Nephron (organoid): ENCODE results near the gene SELENOT.
"Not testable (repeated sequence)": the region's sequence is repeated elsewhere in the genome, so short reads cannot be mapped to it uniquely, and the experiment has no call there.

Experiments used
- H3K27ac Mint-ChIP-seq, 3 experiments: 2 replicates each; pipeline ENCODE4 v1.8.0; 2020; ENCODE audit warnings: mixed read lengths in 3 of 3, mild to moderate bottlenecking in 2 of 3, moderate library complexity in 1 of 3
- H3K27me3 Mint-ChIP-seq: 2 replicates; pipeline ENCODE4 v1.8.0; 2021; ENCODE audit warnings: low read depth, mild to moderate bottlenecking, moderate library complexity, mixed read lengths
- H3K36me3 Mint-ChIP-seq: 2 replicates; pipeline ENCODE4 v1.8.0; 2020; ENCODE audit warnings: low read depth, mixed read lengths
- H3K4me1 Mint-ChIP-seq: 2 replicates; pipeline ENCODE4 v1.8.0; 2020; ENCODE audit warnings: mixed read lengths
- H3K4me3 Mint-ChIP-seq, 3 experiments: 2 replicates each; pipeline ENCODE4 v1.8.0; 2020; ENCODE audit warnings: mild to moderate bottlenecking in 3 of 3, mixed read lengths in 3 of 3, moderate library complexity in 2 of 3
- H3K9me3 Mint-ChIP-seq: 2 replicates; pipeline ENCODE4 v1.8.0; 2020; ENCODE audit warnings: mixed read lengths
- TF ChIP-seq, protein P1 (sequence below), 3 experiments: fragments of 200-600 bp; sonication (generic); IDR thresholded peaks; one replicate each; pipeline ENCODE4 v1.5.0; 2021; ENCODE audit warnings: antibody characterized with exemption in 3 of 3; ENCODE audit not compliant: unreplicated experiment in 3 of 3

SELENOT gene

DNA sequence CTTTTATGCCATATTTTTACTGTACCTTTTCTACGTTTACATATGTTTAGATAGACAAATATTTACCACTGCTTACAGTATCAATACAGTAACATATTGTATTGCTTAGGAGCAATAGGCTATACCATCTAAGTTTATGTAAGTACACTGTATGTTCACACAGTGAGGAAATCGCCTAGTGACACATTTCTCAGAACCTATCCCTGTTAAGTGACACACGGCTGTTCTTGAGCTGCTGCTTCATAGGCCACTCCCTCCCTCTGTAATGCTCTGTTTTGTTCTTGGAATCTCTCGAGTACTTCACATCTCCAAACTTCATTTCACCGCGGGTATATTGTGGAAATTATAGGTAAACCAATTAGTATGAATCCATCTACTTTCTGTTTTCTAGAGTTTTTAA, 13.4 kb upstream of the SELENOT start:
- Mint-ChIP-seq H3K27me3 (no peaks in the 10 kb centered on the region), H3K36me3 (peaks cover 14% of the 10 kb centered on the region), H3K4me3 (no peak overlapping the region), H3K9me3 (no peaks in the 10 kb centered on the region), H3K27ac (no peak overlapping the region), H3K4me1 (no peaks in the 10 kb centered on the region)
- TF ChIP-seq, protein P1, sequence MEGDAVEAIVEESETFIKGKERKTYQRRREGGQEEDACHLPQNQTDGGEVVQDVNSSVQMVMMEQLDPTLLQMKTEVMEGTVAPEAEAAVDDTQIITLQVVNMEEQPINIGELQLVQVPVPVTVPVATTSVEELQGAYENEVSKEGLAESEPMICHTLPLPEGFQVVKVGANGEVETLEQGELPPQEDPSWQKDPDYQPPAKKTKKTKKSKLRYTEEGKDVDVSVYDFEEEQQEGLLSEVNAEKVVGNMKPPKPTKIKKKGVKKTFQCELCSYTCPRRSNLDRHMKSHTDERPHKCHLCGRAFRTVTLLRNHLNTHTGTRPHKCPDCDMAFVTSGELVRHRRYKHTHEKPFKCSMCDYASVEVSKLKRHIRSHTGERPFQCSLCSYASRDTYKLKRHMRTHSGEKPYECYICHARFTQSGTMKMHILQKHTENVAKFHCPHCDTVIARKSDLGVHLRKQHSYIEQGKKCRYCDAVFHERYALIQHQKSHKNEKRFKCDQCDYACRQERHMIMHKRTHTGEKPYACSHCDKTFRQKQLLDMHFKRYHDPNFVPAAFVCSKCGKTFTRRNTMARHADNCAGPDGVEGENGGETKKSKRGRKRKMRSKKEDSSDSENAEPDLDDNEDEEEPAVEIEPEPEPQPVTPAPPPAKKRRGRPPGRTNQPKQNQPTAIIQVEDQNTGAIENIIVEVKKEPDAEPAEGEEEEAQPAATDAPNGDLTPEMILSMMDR (IDR thresholded peaks at IDR 0.05; ENCODE audit: unreplicated experiment in 3 of 3): no peak

GRCh38 chr3:150594150-150594549, 9.0 kb upstream of the SELENOT start:
- Mint-ChIP-seq H3K36me3 (peaks cover 4% of the 10 kb centered on the region), H3K4me3 (no peak overlapping the region), H3K27ac (no peak overlapping the region), H3K4me1 (no peaks in the 10 kb centered on the region), H3K9me3 (no peaks in the 10 kb centered on the region), H3K27me3 (no peaks in the 10 kb centered on the region)
- TF ChIP-seq, protein P1 (IDR thresholded peaks at IDR 0.05; ENCODE audit: unreplicated experiment in 3 of 3): no peak

DNA sequence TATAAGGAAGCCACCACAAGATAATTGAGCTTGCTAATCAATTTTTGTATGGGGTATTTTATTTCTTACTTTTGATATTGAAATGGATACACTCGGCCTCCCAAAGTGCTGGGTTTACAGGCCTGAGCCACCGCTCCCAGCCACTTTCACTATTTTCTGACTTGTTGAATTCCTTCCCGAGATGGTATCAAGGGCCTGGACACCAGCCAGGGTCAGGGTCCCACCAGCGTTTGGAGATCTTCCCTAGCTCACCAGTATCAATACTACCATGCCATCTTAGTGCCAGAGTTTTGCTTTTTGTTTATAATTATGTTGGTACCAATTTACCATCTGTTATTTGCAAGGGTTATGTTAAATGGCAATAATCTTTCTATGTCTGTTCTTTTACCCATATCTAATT, 5.5 kb upstream of the SELENOT start:
- Mint-ChIP-seq H3K9me3 (no peaks in the 10 kb centered on the region), H3K27me3 (no peaks in the 10 kb centered on the region), H3K4me3 (no peak overlapping the region), H3K4me1 (peaks cover 28% of the 10 kb centered on the region), H3K27ac (no peak overlapping the region), H3K36me3 (peaks cover 11% of the 10 kb centered on the region)
- TF ChIP-seq, protein P1 (IDR thresholded peaks at IDR 0.05; ENCODE audit: unreplicated experiment in 3 of 3): no peak

DNA sequence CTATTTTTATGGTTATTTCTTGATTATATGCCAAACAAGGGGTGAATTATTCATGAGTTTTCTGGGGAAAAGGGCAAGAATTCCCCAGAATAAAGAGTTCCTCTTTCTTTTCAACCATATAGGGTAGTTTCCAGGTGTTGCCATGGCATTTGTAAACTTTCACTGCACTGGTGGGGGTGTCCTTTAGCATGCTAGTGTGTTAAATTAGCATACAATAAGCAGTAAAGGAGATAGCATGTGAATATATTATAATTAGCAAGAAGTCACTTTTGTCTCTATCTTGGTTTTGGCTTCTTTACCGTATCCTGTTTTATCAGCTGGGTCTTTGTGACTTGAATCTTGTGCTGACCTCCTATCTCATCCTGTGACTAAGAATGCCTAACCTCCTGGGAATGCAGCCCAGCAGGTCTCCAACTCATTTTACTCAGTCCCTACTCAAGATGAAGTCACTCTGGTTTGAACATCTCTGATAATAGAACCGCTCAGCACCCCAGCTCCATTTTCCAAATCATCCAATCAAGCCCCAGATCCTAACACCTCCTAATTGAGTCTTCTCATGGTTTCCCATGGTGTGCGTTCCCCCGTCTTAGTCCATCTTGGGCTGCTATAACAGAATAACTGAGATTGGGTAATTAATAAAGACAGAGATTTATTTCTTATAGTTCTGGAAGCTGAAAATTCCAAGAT, 3.4 kb upstream of the SELENOT start:
- Mint-ChIP-seq H3K4me3 (peak overlapping the region in 2 of 3 experiments; percentile 22 to 24), H3K4me1 (peaks cover 42% of the 10 kb centered on the region), H3K27me3 (no peaks in the 10 kb centered on the region), H3K36me3 (peaks cover 9% of the 10 kb centered on the region), H3K27ac (peak overlapping the region in 1 of 3 experiments; percentile 100), H3K9me3 (peaks cover 3% of the 10 kb centered on the region)
- TF ChIP-seq, protein P1 (IDR thresholded peaks at IDR 0.05; ENCODE audit: unreplicated experiment in 3 of 3): no peak

DNA sequence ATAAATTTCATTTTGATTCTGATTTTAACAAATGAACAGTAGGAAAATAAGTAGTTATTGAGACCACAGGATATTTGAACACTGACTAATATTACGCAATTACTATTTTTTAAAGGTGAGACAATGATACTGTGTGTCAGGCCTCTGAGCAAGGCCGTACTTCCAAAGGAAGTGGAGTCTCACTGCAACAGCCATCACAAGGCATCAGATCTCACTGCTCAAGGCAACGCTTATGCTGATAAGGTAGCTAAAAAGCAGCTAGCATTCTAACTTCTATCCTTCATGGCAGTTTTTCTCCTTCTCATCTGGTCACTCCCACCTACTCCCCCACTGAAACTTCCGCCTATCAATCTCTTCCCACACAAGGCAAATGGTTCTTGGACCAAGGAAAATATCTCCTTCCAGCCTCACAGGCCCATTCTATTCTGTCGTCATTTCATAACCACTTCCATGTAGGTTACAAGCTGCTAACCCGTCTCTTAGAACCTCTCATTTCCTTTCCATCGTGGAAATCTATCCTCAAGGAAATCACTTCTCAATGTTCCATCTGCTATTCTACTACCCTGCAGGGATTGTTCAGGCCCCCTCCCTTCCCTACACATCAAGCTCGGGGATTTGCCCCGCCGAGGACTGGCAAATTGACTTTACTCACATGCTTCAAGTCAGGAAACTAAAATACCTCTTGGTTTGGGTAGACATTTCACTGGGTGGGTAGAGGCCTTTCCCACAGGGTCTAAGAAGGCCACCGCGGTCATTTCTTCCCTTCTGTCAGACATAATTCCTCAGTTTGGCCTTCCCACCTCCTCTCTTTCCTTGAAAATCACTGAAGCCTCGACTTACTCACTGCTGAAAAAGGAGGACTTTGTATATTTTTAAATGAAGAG, 2.2 kb upstream of the SELENOT start:
- not testable (repeated sequence) for H3K9me3 Mint-ChIP-seq, H3K27me3 Mint-ChIP-seq
- peak overlapping the region; percentile 100 for H3K27ac Mint-ChIP-seq
- H3K4me3 Mint-ChIP-seq: peak overlapping the region; percentile 96
- H3K4me1 Mint-ChIP-seq: peaks cover 47% of the 10 kb centered on the region
- peaks cover 14% of the 10 kb centered on the region for H3K36me3 Mint-ChIP-seq

- peaks cover 56% of the 10 kb centered on the region for H3K4me1 Mint-ChIP-seq
- H3K4me3 Mint-ChIP-seq: peak overlapping the region; percentile 96
- TF ChIP-seq, protein P1 (IDR thresholded peaks at IDR 0.05; ENCODE audit: unreplicated experiment in 3 of 3): no peak
- H3K27me3 Mint-ChIP-seq: no peaks in the 10 kb centered on the region
- H3K9me3 Mint-ChIP-seq: peaks cover 3% of the 10 kb centered on the region
- peaks cover 26% of the 10 kb centered on the region for H3K36me3 Mint-ChIP-seq
- peak overlapping the region; percentile 100 for H3K27ac Mint-ChIP-seq
Measured at GRCh38 chr3:150602426-150603152, 532 bp upstream of the SELENOT start.
